ENCODE measurements around the gene TYW5. TPM values are rescaled to one million over a fixed set of nuclear protein-coding genes. Genes with fewer than 3 reads are reported as not detected.

TYW5 gene
- total and polyA plus RNA-seq, 2 of the 13 experiments (the other 11 are each of a cell fraction or from before 2014, with no cell fraction given): 8.3 to 14.6 TPM

DNA sequence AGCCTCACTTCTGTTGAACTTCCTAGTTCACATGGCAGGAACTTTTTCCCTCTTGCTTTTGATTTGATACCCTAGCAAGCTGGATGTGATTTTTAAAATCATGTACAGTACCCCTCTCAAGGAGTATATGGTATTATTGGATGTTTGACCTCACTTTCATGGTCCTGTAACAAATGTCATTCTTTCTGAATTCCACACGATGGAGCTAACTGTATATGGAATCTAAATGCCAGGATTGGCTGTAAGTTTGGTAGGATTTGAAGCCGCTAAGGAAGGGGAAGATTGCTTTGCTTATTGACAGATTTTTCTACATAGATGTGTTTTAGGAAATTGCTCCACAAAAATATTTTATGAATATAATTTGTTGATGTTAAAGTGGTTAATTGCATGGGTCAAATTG lies 18.4 kb upstream of the TYW5 start (continued):
- TF ChIP-seq, protein P1, sequence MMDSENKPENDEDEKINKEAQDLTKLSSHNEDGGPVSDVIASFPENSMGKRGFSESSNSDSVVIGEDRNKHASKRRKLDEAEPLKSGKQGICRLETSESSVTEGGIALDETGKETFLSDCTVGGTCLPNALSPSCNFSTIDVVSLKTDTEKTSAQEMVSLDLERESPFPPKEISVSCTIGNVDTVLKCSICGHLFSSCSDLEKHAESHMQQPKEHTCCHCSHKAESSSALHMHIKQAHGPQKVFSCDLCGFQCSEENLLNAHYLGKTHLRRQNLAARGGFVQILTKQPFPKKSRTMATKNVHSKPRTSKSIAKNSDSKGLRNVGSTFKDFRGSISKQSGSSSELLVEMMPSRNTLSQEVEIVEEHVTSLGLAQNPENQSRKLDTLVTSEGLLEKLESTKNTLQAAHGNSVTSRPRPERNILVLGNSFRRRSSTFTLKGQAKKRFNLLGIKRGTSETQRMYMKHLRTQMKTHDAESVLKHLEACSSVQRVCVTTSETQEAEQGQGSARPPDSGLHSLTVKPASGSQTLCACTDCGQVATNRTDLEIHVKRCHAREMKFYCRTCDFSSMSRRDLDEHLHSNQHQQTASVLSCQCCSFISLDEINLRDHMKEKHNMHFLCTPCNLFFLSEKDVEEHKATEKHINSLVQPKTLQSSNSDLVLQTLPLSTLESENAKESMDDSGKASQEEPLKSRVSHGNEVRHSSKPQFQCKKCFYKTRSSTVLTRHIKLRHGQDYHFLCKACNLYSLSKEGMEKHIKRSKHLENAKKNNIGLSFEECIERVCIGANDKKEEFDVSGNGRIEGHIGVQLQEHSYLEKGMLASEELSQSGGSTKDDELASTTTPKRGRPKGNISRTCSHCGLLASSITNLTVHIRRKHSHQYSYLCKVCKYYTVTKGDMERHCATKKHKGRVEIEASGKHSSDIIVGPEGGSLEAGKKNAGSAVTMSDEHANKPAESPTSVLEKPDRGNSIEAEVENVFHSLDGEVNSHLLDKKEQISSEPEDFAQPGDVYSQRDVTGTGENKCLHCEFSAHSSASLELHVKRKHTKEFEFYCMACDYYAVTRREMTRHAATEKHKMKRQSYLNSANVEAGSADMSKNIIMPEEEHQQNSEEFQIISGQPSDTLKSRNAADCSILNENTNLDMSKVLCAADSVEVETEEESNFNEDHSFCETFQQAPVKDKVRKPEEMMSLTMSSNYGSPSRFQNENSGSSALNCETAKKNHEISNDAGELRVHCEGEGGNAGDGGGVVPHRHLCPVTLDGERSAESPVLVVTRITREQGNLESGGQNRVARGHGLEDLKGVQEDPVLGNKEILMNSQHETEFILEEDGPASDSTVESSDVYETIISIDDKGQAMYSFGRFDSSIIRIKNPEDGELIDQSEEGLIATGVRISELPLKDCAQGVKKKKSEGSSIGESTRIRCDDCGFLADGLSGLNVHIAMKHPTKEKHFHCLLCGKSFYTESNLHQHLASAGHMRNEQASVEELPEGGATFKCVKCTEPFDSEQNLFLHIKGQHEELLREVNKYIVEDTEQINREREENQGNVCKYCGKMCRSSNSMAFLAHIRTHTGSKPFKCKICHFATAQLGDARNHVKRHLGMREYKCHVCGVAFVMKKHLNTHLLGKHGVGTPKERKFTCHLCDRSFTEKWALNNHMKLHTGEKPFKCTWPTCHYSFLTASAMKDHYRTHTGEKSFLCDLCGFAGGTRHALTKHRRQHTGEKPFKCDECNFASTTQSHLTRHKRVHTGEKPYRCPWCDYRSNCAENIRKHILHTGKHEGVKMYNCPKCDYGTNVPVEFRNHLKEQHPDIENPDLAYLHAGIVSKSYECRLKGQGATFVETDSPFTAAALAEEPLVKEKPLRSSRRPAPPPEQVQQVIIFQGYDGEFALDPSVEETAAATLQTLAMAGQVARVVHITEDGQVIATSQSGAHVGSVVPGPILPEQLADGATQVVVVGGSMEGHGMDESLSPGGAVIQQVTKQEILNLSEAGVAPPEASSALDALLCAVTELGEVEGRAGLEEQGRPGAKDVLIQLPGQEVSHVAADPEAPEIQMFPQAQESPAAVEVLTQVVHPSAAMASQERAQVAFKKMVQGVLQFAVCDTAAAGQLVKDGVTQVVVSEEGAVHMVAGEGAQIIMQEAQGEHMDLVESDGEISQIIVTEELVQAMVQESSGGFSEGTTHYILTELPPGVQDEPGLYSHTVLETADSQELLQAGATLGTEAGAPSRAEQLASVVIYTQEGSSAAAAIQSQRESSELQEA (CRISPR knock-in tag; IDR thresholded peaks at IDR 0.05; ENCODE audit: not compliant biosample characterization): no peak
- TF ChIP-seq ADNP (CRISPR knock-in tag; IDR thresholded peaks at IDR 0.05) (no peak), RAD21 (CRISPR knock-in tag; IDR thresholded peaks at IDR 0.05) (peak; percentile 71), PHF20 (CRISPR knock-in tag; IDR thresholded peaks at IDR 0.05) (no peak), ZNF841 (CRISPR knock-in tag; IDR thresholded peaks at IDR 0.05; ENCODE audit: borderline replicate concordance) (no peak), ESRRA (CRISPR knock-in tag; IDR thresholded peaks at IDR 0.05; ENCODE audit: low read depth) (no peak), KAT8 (CRISPR knock-in tag; IDR thresholded peaks at IDR 0.05) (0 out of 2 replicates have a peak, but pooled peaks have one; percentile 29), KLF16 (CRISPR knock-in tag; IDR thresholded peaks at IDR 0.05) (0 out of 4 replicates have a peak, but pooled peaks of 1 of the 2 experiments have one; percentile 41), ELF3 (CRISPR knock-in tag; IDR thresholded peaks at IDR 0.05) (peak; percentile 34; the same call in 1 of the 2 replicates)
- TF ChIP-seq, protein P2, sequence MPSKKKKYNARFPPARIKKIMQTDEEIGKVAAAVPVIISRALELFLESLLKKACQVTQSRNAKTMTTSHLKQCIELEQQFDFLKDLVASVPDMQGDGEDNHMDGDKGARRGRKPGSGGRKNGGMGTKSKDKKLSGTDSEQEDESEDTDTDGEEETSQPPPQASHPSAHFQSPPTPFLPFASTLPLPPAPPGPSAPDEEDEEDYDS (CRISPR knock-in tag; IDR thresholded peaks at IDR 0.05): peak; percentile 20; the same call in 1 of the 2 replicates
